ENCODE results near the gene PEBP1. TPM values are rescaled to one million over a fixed set of nuclear protein-coding genes. Genes with fewer than 3 reads are reported as not detected.

The PEBP1 gene
- total RNA-seq, 3 donors from 2014 or later: 122 to 212 (median 189) TPM

DNA sequence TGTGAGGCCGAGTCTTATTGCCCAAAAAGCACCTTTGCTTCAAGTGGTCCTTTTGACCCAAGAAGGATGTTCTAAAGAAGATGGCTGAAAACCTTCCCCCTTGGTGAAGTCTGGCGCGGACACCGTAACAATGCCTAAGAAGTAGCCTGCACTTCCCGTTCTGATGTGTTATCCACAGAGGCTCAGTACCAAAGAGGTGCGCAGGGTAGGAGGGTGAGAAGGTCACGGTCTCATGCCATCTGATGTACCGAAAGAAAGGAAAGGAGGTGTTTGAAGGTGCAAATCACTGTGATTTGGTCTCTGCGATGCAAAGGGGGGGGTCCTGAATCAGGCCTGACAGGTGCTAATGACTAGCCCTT, 9.9 kb downstream of the PEBP1 start:
- Histone ChIP-seq H3K9me3 (no peaks in the 10 kb centered on the region), H3K4me3 (no peak overlapping the region), H3K4me1 (ENCODE audit: low read depth) (peaks cover 2% of the 10 kb centered on the region), H3K36me3 (ENCODE audit: low read depth) (peaks cover 10% of the 10 kb centered on the region)
- TF ChIP-seq, protein P1, sequence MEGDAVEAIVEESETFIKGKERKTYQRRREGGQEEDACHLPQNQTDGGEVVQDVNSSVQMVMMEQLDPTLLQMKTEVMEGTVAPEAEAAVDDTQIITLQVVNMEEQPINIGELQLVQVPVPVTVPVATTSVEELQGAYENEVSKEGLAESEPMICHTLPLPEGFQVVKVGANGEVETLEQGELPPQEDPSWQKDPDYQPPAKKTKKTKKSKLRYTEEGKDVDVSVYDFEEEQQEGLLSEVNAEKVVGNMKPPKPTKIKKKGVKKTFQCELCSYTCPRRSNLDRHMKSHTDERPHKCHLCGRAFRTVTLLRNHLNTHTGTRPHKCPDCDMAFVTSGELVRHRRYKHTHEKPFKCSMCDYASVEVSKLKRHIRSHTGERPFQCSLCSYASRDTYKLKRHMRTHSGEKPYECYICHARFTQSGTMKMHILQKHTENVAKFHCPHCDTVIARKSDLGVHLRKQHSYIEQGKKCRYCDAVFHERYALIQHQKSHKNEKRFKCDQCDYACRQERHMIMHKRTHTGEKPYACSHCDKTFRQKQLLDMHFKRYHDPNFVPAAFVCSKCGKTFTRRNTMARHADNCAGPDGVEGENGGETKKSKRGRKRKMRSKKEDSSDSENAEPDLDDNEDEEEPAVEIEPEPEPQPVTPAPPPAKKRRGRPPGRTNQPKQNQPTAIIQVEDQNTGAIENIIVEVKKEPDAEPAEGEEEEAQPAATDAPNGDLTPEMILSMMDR (IDR thresholded peaks at IDR 0.05): no peak
- no peak for DNase-seq
- no peak for ATAC-seq
- intact Hi-C loops (cut with DNase I, micrococcal nuclease): no loop called here

GRCh38 chr12:118148287-118148686, 12.4 kb downstream of the PEBP1 start:
- DNase-seq (no peak), ATAC-seq (no peak)
- TF ChIP-seq, protein P1 (IDR thresholded peaks at IDR 0.05): no peak
- H3K4me1 ChIP-seq (ENCODE audit: low read depth): peaks cover 2% of the 10 kb centered on the region
- no peak overlapping the region for H3K4me3 ChIP-seq
- H3K9me3 ChIP-seq: no peaks in the 10 kb centered on the region
- intact Hi-C loops (cut with DNase I, micrococcal nuclease): no loop called here
- H3K36me3 ChIP-seq (ENCODE audit: low read depth): peaks cover 6% of the 10 kb centered on the region

DNA sequence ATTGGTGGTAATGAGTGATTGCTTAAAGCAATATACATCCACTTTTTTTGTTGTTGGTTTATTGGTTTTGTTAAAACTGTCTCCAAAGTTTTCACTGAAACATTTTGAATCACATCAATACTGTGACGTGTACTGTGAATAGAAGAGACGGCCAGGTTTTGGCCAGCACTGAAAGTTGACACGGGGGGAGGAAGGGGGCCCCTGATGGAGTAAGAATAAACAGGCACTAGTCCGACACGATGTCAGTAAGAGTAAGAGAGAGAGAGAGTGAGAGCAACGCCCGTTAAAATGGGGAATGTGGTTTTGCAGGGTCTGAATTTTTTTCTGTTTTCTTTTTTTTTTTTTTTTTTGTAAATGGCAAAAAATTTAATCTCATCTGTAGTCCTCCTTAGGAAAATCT, 14.7 kb downstream of the PEBP1 start:
- Histone ChIP-seq H3K4me1 (ENCODE audit: low read depth) (peaks cover 2% of the 10 kb centered on the region), H3K9me3 (no peaks in the 10 kb centered on the region), H3K36me3 (ENCODE audit: low read depth) (peaks cover 6% of the 10 kb centered on the region), H3K4me3 (no peak overlapping the region)
- DNase-seq (no peak), ATAC-seq (no peak)
- intact Hi-C loops (cut with DNase I, micrococcal nuclease): loop anchor here in 1 of 2 donors (10.0 kb wide), 1 partner anchor 776 kb away; no protein-coding TSS in a partner anchor
- TF ChIP-seq, protein P1 (IDR thresholded peaks at IDR 0.05): no peak

DNA sequence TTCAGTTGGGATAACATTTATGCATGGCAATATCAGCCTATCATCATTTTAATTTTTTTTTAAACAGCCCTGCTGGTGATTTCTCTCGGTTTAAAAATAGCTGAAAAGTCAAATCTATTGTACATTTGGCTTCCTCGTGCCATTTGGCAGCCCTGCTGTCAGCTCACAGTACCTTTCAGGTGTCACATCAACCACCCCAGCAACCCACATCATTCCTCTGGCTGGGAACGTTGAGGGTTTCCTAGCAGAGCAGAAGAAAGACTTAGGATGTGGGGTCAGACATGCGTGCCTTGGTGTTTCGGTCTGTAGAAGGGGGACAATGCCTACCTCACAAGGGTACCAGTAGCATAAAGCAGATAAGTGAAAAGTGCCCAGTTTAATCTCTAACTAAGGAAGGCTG, 15.8 kb downstream of the PEBP1 start:
- TF ChIP-seq, protein P1 (IDR thresholded peaks at IDR 0.05): no peak
- ATAC-seq (no peak), DNase-seq (no peak)
- H3K36me3 ChIP-seq (ENCODE audit: low read depth): peaks cover 6% of the 10 kb centered on the region
- peaks cover 2% of the 10 kb centered on the region for H3K4me1 ChIP-seq (ENCODE audit: low read depth)
- intact Hi-C loops (cut with DNase I, micrococcal nuclease): loop anchor here in 1 of 2 donors (10.0 kb wide), 1 partner anchor 777 kb away; no protein-coding TSS in a partner anchor
- H3K9me3 ChIP-seq: no peaks in the 10 kb centered on the region
- H3K4me3 ChIP-seq: no peak overlapping the region

GRCh38 chr12:118160536-118160935, 24.6 kb downstream of the PEBP1 start:
- H3K4me1 ChIP-seq (ENCODE audit: low read depth): no peaks in the 10 kb centered on the region
- ATAC-seq: no peak
- H3K9me3 ChIP-seq: no peaks in the 10 kb centered on the region
- DNase-seq: no peak
- intact Hi-C loops (cut with DNase I, micrococcal nuclease): no loop called here
- TF ChIP-seq, protein P1 (IDR thresholded peaks at IDR 0.05): no peak
- H3K4me3 ChIP-seq: no peak overlapping the region
- H3K36me3 ChIP-seq (ENCODE audit: low read depth): no peaks in the 10 kb centered on the region

Measured in mucosa of descending colon (tissue), 3 donors.